ENCODE data around the gene VEGFC. TPM values are rescaled to one million over a fixed set of nuclear protein-coding genes. Genes with fewer than 3 reads are reported as not detected.

VEGFC gene
- total and polyA plus RNA-seq, 7 donors: 2.4 to 11.1 (median 4.8) TPM; not detected in 1

GRCh38 chr4:176800891-176801534 is 8.3 kb upstream of the VEGFC start:
- intact Hi-C loops (cut with DNase I): no loop called here
- no peaks in the 10 kb centered on the region for H3K9me3 ChIP-seq
- H3K36me3 ChIP-seq: no peaks in the 10 kb centered on the region
- H3K27me3 ChIP-seq: no peaks in the 10 kb centered on the region
- H3K4me1 ChIP-seq: no peaks in the 10 kb centered on the region
- no peak overlapping the region for H3K4me3 ChIP-seq
- H3K27ac ChIP-seq: no peak overlapping the region
- 0 to 38% methylated on average over 2 of the region's 2 CpGs for WGBS, 2 donors
- TF ChIP-seq POLR2AphosphoS5 (IDR thresholded peaks at IDR 0.05): no peak
- no peak for TF ChIP-seq EP300 (IDR thresholded peaks at IDR 0.05)
- TF ChIP-seq POLR2A (IDR thresholded peaks at IDR 0.05): no peak
- no peak for TF ChIP-seq CTCF (IDR thresholded peaks at IDR 0.05)
- DNase-seq: no peak

GRCh38 chr4:176799653-176800052 is 6.9 kb upstream of the VEGFC start:
- 62 to 70% methylated on average over 2 of the region's 2 CpGs for WGBS, 2 donors
- Histone ChIP-seq H3K27me3 (no peaks in the 10 kb centered on the region), H3K9me3 (no peaks in the 10 kb centered on the region), H3K36me3 (no peaks in the 10 kb centered on the region), H3K27ac (no peak overlapping the region), H3K4me3 (no peak overlapping the region), H3K4me1 (no peaks in the 10 kb centered on the region)
- intact Hi-C loops (cut with DNase I): no loop called here
- no peak for TF ChIP-seq POLR2A (IDR thresholded peaks at IDR 0.05)
- no peak for TF ChIP-seq CTCF (IDR thresholded peaks at IDR 0.05)
- TF ChIP-seq POLR2AphosphoS5 (IDR thresholded peaks at IDR 0.05): no peak
- no peak for TF ChIP-seq EP300 (IDR thresholded peaks at IDR 0.05)
- DNase-seq: no peak

- DNase-seq: no peak
- 81 to 87% methylated on average over 1 of the region's 1 CpG for WGBS, 2 donors
- TF ChIP-seq POLR2AphosphoS5 (IDR thresholded peaks at IDR 0.05): no peak
- no peak for TF ChIP-seq EP300 (IDR thresholded peaks at IDR 0.05)
- TF ChIP-seq POLR2A (IDR thresholded peaks at IDR 0.05): no peak
- TF ChIP-seq CTCF (IDR thresholded peaks at IDR 0.05): no peak
Observed at GRCh38 chr4:176798540-176798939, 5.8 kb upstream of the VEGFC start.

GRCh38 chr4:176795441-176795840 is 2.7 kb upstream of the VEGFC start:
- H3K4me1 ChIP-seq: peaks cover 0 to 18% (median 12%) of the 10 kb centered on the region in 4 donors
- H3K9me3 ChIP-seq: no peaks in the 10 kb centered on the region
- H3K27me3 ChIP-seq: no peaks in the 10 kb centered on the region
- TF ChIP-seq CTCF (IDR thresholded peaks at IDR 0.05) (no peak), EP300 (IDR thresholded peaks at IDR 0.05) (no peak), POLR2A (IDR thresholded peaks at IDR 0.05) (no peak), POLR2AphosphoS5 (IDR thresholded peaks at IDR 0.05) (no peak)
- no peak for DNase-seq
- intact Hi-C loops (cut with DNase I): no loop called here
- H3K36me3 ChIP-seq: no peaks in the 10 kb centered on the region
- H3K27ac ChIP-seq: no peak overlapping the region
- no peak overlapping the region for H3K4me3 ChIP-seq
- 47 to 81% methylated on average over 1 of the region's 1 CpG for WGBS, 2 donors

More at GRCh38 chr4:176798540-176798939, 5.8 kb upstream of the VEGFC start:
- no peaks in the 10 kb centered on the region for H3K27me3 ChIP-seq
- intact Hi-C loops (cut with DNase I): no loop called here
- H3K4me3 ChIP-seq: no peak overlapping the region
- H3K36me3 ChIP-seq: no peaks in the 10 kb centered on the region
- no peak overlapping the region for H3K27ac ChIP-seq
- no peaks in the 10 kb centered on the region for H3K9me3 ChIP-seq
- H3K4me1 ChIP-seq: no peaks in the 10 kb centered on the region

GRCh38 chr4:176794651-176795050 is 1.9 kb upstream of the VEGFC start:
- DNase-seq: no peak
- Histone ChIP-seq H3K36me3 (no peaks in the 10 kb centered on the region), H3K9me3 (no peaks in the 10 kb centered on the region), H3K27ac (no peak overlapping the region), H3K27me3 (no peaks in the 10 kb centered on the region), H3K4me1 (peaks cover 0 to 18% (median 12%) of the 10 kb centered on the region in 4 donors), H3K4me3 (no peak overlapping the region)
- intact Hi-C loops (cut with DNase I): no loop called here
- WGBS, 2 donors: 70 to 89% methylated on average over 1 of the region's 1 CpG
- TF ChIP-seq POLR2AphosphoS5 (IDR thresholded peaks at IDR 0.05) (no peak), CTCF (IDR thresholded peaks at IDR 0.05) (no peak), EP300 (IDR thresholded peaks at IDR 0.05) (no peak), POLR2A (IDR thresholded peaks at IDR 0.05) (no peak)
